ENCODE results near the gene PPL.
"Not testable (repeated sequence)": the region's sequence is repeated elsewhere in the genome, so short reads cannot be mapped to it uniquely, and the experiment has no call there.

The PPL gene

DNA sequence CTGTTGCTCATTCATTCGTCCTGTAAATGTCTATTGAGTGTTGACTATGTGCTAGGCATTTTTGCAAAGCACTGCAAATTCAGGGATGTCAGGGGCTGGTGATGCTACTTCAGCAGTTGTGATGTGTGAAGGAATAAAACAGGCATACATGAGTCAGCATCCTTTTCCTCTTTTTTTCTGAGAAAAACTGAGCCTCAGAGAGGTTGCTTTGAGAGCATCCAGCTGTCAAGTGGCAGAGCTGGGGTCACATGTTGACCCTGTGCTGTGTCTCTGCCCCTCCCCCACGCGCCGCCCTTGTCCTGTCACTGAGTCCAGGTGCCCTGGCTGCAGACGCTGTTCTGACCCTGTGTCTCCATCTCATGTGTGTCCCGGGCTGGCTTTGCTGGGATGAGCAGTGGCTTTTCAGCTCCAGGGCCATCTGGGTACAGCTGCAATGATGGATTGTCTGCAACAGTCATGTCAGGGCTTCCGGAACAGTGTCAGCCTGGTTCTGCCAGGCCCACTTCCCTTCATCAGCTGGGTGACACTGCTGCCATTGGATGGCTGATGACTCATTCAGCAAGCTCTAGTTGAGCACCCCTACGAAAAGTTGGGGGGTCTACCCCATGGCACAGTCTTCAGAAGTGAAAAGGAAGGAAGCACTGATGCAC, 36.1 kb upstream of the PPL start:
- no peak for TF ChIP-seq JUND (IDR thresholded peaks at IDR 0.05; ENCODE audit: low read depth)
- in situ Hi-C loops (cut with HindIII; ENCODE audit: low pct_unique_long_range_greater_than_20kb, low sequenced_read_pairs), result no loop called here
- DNase-seq (ENCODE audit: low read depth in 1 of 2, low spot score in 1 of 2), result no peak

DNA sequence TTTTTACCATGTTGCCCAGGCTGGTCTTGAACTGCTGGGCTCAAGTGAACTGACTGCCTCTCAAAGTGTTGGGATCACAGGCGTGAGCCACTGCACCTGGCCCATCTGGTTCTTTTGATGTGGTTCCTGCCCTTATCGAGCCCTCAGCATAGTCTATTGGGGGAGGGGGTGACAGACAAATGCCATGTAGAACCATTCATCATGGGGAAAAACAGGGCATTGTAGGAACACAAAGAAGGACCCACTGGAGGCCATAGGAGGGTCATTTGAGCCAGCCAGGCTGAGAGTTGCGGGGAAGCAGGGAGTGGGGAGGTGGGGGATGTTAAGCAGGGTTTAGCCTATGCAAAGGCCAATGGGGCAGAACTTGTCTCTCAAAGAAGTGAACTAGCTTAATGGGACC, 33.1 kb upstream of the PPL start:
- no peak for TF ChIP-seq JUND (IDR thresholded peaks at IDR 0.05; ENCODE audit: low read depth)
- in situ Hi-C loops (cut with HindIII; ENCODE audit: low pct_unique_long_range_greater_than_20kb, low sequenced_read_pairs), result no loop called here
- DNase-seq (ENCODE audit: low read depth in 1 of 2, low spot score in 1 of 2), result no peak

DNA sequence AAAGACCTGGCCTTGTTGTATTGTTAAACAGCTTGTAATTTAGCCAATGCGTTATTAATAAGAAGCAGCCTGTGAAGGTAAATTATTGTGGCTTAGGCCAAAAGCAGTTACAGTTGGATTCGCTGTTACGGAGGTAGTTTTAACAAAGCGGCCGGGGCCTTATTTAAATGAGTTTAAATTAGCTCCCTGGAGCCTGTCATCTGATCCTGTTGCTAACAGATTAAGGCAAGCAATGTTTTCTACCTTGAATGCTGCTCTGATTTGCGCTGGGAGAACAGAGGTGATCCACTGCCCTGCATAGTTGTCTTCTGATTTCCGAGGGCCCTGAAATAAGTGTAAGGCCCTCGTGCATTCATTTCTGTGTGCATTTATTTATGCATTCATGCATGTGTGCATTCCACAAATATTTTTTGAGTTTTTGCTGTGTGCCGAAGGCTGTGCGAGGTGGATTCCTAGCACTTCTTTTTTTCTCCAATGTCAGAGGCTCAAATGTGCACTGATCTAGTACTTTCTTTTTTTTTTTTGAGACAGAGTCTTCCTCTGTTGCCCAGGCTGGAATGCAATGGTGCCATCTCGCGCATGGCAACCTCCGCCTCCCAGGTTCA, 32.0 kb upstream of the PPL start:
- in situ Hi-C loops (cut with HindIII; ENCODE audit: low pct_unique_long_range_greater_than_20kb, low sequenced_read_pairs), result no loop called here
- DNase-seq (ENCODE audit: low read depth in 1 of 2, low spot score in 1 of 2), result no peak
- TF ChIP-seq JUND (IDR thresholded peaks at IDR 0.05; ENCODE audit: low read depth), result no peak

DNA sequence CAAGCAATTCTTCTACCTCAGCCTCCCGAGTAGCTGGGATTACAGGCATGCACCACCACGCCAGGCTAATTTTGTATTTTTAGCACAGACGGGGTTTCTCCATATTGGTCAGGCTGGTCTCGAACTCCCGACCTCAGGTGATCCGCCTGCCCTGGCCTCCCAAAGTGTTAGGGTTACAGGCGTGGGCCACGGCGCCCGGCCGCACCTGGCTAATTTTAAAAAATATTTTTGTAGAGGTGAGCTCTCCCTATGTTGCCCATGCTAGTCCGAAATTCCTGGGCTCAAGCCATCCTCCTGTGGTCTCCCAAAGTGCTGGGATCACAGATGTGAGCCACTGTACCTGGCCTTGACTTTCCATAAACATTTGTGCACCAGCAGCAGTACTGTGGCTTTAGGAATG, 31.3 kb upstream of the PPL start:
- in situ Hi-C loops (cut with HindIII; ENCODE audit: low pct_unique_long_range_greater_than_20kb, low sequenced_read_pairs); DNase-seq (ENCODE audit: low read depth in 1 of 2, low spot score in 1 of 2): not testable (repeated sequence)

DNA sequence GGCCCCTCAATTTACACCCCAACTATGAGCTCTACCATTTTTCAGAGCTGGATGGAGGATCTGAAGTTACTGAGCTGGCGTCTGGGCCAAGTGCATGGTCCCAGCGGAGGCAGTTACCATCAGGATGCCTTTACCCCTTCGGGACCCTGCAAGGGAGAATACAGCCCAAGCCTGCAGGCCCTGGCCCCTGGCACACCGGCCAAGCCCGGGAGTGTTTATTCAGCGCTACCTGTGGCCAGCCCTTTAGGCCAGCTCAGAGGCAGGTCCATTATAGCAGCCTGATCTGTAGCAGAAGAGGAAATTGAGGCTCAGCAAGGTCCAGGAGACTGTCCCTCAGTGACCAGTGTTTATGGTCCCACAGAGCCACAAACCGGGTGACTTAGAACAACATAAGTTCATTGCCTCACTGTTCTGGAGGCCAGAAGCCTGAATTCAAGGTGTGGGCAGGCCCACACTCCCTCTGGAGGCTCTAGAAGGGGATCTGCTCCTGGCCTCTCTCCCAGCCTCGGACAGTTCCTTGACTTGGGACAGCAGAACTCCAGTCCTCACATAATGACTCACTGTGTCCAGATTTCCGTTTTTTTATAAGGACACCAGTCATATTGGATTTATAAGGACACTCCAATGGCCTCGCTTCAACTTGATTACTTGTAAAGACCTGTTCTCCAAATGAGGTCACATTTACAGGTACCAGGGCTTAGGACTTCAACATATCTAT, 29.9 kb upstream of the PPL start:
- no peak for TF ChIP-seq JUND (IDR thresholded peaks at IDR 0.05; ENCODE audit: low read depth)
- DNase-seq (ENCODE audit: low read depth in 1 of 2, low spot score in 1 of 2), result no peak
- in situ Hi-C loops (cut with HindIII; ENCODE audit: low pct_unique_long_range_greater_than_20kb, low sequenced_read_pairs), result no loop called here

DNA sequence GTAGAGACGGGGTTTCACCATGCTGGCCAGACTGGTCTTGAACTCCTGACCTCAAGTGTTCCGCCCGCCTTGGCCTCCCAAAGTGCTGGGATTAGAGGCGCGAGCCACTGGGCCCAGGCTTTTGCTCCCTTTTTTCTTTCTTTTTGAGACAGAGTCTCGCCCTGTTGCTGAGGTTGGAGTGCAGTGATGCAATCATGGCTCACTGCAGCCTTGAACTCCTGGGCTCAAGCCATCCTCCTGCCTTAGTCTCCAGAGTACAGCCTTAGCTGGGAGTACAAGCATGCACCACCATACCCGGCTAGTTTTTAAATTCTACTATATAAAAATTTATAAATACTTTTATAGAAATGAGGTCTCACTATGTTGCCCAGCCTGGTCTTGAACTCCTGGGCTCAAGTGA, 26.6 kb upstream of the PPL start:
- DNase-seq (ENCODE audit: low read depth in 1 of 2, low spot score in 1 of 2); in situ Hi-C loops (cut with HindIII; ENCODE audit: low pct_unique_long_range_greater_than_20kb, low sequenced_read_pairs): not testable (repeated sequence)

- DNase-seq (ENCODE audit: low read depth in 1 of 2, low spot score in 1 of 2), result no peak
- in situ Hi-C loops (cut with HindIII; ENCODE audit: low pct_unique_long_range_greater_than_20kb, low sequenced_read_pairs), result no loop called here
- TF ChIP-seq JUND (IDR thresholded peaks at IDR 0.05; ENCODE audit: low read depth), result no peak
Observed at GRCh38 chr16:4962716-4963115, 25.8 kb upstream of the PPL start.

- no peak for TF ChIP-seq JUND (IDR thresholded peaks at IDR 0.05; ENCODE audit: low read depth)
- in situ Hi-C loops (cut with HindIII; ENCODE audit: low pct_unique_long_range_greater_than_20kb, low sequenced_read_pairs), result no loop called here
- DNase-seq (ENCODE audit: low read depth in 1 of 2, low spot score in 1 of 2), result no peak
Observed at GRCh38 chr16:4960579-4960978, 23.6 kb upstream of the PPL start.

DNA sequence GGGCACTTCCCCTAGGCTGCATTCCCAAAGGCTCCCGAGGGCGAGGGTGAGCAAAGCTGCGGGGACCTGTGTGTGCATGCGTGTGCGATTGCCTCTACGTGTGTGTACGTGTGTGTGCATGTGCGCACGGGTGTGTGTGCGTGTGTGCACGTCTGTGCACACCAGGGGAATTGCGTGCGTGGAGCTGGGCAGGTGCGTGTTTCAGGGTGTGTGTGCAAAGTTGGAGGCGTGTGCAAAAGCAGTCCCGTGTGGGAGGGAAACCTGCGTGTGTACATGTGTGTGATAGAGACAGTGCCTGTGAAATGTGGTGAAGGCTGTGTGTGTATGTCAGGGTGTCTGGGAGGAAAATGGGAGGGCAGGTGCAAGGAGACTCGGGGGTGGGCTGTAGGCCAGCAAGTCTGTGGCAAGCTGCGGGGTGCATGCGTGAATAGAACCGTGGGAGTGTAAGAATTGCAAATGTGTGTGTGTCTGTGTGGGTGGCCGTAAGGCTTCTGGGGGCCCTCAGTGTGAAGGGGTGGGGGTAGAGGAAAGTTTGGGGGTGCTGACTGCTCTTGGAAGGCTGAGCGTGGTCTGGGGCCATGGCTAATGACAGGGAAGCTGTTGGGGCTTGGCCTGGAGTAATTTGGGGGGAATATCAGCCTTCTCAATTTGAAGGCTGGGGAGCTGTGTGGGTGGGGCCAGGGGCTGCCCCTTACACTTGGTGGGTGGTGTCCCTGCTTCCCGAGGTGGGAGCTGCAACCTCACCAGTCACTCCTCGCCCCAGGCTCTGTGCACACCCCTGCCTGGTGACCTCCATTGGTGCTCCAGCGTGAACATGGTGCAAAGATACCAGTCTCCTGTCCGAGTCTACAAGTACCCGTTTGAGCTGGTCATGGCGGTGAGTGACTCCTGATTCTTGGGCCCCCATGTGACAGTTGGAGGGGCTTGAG, 21.8 kb upstream of the PPL start:
- no peak for DNase-seq (ENCODE audit: low read depth in 1 of 2, low spot score in 1 of 2)
- in situ Hi-C loops (cut with HindIII; ENCODE audit: low pct_unique_long_range_greater_than_20kb, low sequenced_read_pairs), result no loop called here
- no peak for TF ChIP-seq JUND (IDR thresholded peaks at IDR 0.05; ENCODE audit: low read depth)

GRCh38 chr16:4957720-4958509, 21.0 kb upstream of the PPL start, which contains the start of gene SEC14L5:
SEC14L5 (plus strand) TSS chr16:4958330; CDS start chr16:4959324, 994 bp downstream.
- TF ChIP-seq JUND (IDR thresholded peaks at IDR 0.05; ENCODE audit: low read depth), result no peak
- in situ Hi-C loops (cut with HindIII; ENCODE audit: low pct_unique_long_range_greater_than_20kb, low sequenced_read_pairs), result no loop called here
- DNase-seq (ENCODE audit: low read depth in 1 of 2, low spot score in 1 of 2), result peak; percentile 96 to 98

- no peak for DNase-seq (ENCODE audit: low read depth in 1 of 2, low spot score in 1 of 2)
- no peak for TF ChIP-seq JUND (IDR thresholded peaks at IDR 0.05; ENCODE audit: low read depth)
- in situ Hi-C loops (cut with HindIII; ENCODE audit: low pct_unique_long_range_greater_than_20kb, low sequenced_read_pairs), result no loop called here
Observed at GRCh38 chr16:4957420-4957719, 20.4 kb upstream of the PPL start.

- no peak for TF ChIP-seq JUND (IDR thresholded peaks at IDR 0.05; ENCODE audit: low read depth)
- no peak for DNase-seq (ENCODE audit: low read depth in 1 of 2, low spot score in 1 of 2)
- in situ Hi-C loops (cut with HindIII; ENCODE audit: low pct_unique_long_range_greater_than_20kb, low sequenced_read_pairs), result no loop called here
Observed at GRCh38 chr16:4954714-4955113, 17.8 kb upstream of the PPL start.

DNA sequence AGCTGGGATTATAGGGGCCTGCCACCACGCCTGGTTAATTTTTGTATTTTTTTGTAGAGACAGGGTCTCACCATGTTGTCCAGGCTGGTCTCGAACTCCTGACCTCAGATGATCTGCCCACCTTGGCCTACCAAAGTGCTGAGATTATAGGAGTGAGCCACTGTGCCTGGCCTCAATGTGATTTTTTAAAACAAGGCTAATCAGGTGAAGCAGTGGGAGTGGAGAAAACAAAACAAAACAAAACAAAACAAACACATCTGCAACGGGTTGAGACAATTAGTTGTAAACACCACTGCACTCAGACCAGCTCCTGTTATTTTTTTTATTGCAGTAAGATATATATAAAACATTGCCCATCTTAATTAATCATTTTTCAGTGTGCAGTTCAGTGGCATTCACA, 14.6 kb upstream of the PPL start:
- DNase-seq (ENCODE audit: low read depth in 1 of 2, low spot score in 1 of 2); in situ Hi-C loops (cut with HindIII; ENCODE audit: low pct_unique_long_range_greater_than_20kb, low sequenced_read_pairs): not testable (repeated sequence)

All from T47D (cell line).